Activated gamma-delta T cell treated with Interleukin-2 at 50 U/mL for 16 hours (primary cell): Measurements from ENCODE around the gene TSPAN13.

ENCODE experiments used
- DNase-seq: peaks from one replicate; pipeline ENCODE4 v3.0.0-alpha.2; 2020

TSPAN13 gene

GRCh38 chr7:16816824-16817223, 63.3 kb downstream of the TSPAN13 start:
- no peak for DNase-seq

DNA sequence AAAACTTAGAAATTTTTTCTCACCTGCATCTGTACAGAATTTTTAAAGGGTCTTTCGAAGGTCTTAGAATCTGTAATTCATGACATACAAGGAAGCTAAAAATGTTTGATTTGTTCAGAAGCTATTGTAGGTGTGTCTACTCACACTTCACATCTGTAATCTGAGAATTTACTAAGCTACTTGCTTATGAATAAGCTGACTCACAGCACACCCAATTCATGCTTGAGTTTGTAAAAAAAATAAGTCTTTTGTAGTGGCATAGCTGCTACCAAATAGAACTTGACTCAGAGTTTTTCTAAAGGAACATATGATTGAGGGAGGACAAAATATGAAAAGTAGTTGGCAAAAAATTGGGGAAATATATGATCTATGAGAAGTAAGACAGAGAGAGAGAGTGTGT, 64.0 kb downstream of the TSPAN13 start:
- no peak for DNase-seq

DNA sequence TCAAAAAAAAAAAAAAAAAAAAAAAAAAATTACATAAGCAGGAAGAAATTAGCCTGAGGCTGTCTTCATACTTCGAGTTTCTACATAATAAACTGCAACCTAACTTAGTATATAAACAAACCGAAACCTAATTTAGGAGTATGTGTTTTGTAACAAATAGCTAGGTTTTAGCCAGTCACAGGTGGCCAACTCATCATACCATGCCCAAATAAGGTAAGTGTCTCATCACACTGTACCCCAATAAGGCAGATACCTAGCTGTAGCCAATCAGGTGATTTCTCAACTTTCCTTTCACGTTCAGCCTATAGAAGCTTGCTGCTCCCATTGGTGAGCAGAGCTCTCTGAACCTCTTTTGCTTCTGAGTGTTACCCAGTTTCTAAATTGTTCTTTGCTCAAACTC, 65.2 kb downstream of the TSPAN13 start:
- DNase-seq: no peak

DNA sequence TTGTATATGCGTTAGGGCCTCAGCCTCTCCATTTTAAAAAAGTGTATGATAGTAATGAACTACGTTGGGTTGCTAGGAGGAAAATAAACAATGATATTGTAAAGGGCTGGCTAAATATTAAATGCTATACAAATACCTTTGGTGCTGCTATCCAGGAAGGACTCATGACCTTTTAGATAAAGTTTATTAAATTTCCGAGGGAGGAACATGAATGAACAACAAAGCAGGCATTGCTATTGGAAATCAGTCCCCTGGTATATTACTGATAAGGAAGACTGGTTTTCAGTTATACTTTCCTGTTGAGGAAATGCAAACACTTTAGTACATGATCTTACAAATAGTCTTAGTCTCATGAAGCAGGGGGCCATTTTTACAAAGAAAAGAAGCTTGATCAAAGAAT, 68.5 kb downstream of the TSPAN13 start:
- no peak for DNase-seq

- DNase-seq: no peak
These were observed 72.5 kb downstream of the TSPAN13 start for GRCh38 chr7:16826060-16826459.

DNA sequence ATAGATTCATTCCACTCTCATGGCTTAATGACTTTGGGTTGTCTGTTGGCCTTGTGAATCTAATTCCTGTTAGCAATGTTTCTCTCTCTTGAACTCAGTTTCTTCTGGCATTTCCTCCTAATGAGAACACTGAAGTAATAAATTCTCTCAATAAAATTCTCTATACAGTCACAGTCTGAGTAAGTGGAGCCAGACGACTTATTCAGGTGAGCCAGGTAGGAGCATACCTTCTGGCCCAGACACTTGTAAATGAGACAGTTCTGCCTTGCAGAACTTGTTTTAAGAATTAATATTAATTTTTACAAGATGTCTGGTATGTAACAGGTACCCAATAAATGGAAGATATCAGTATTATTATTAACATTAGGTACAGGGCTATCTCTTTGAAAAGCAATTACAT, 79.8 kb downstream of the TSPAN13 start:
- no peak for DNase-seq
